BLaER1 treated with 17β-estradiol and CSF1 and Interleukin-3, amounts not matched to agents 10 nM and 100 nM (cell line): ENCODE results near the gene PI4K2A.

Experiments
- H3K27ac ChIP-seq, 11 experiments: shearing (Covaris generic); formaldehyde crosslinking; 2 replicates each; pipeline ENCODE4 v1.8.1; 2022
- H3K27me3 ChIP-seq, 11 experiments: shearing (Covaris generic); formaldehyde crosslinking; 2 replicates each; pipeline ENCODE4 v1.8.1; 2022
- H3K36me3 ChIP-seq, 11 experiments: shearing (Covaris generic); formaldehyde crosslinking; 2 replicates each; pipeline ENCODE4 v1.8.1; 2022
- H3K4me1 ChIP-seq, 10 experiments: shearing (Covaris generic); formaldehyde crosslinking; 2 replicates each; pipeline ENCODE4 v1.8.1; 2022
- H3K4me2 ChIP-seq, 11 experiments: shearing (Covaris generic); formaldehyde crosslinking; 2 replicates each; pipeline ENCODE4 v1.8.1; 2022
- H3K4me3 ChIP-seq, 10 experiments: shearing (Covaris generic); formaldehyde crosslinking; 2 replicates each; pipeline ENCODE4 v1.8.1; 2022
- H3K9ac ChIP-seq, 11 experiments: shearing (Covaris generic); formaldehyde crosslinking; 2 replicates each; pipeline ENCODE4 v1.8.1; 2022
- H3K9me3 ChIP-seq, 11 experiments: shearing (Covaris generic); formaldehyde crosslinking; replicated peaks in 1 of 11; 2 replicates each; pipeline ENCODE4 v1.8.1; 2022
- H4K20me1 ChIP-seq, 11 experiments: shearing (Covaris generic); formaldehyde crosslinking; 2 replicates each; pipeline ENCODE4 v1.8.1; 2022
- Cebpa-rat ChIP-seq, 11 experiments: shearing (Covaris generic); IDR thresholded peaks; 2 replicates each; pipeline ENCODE4 v1.8.1; 2022

Gene PI4K2A

DNA sequence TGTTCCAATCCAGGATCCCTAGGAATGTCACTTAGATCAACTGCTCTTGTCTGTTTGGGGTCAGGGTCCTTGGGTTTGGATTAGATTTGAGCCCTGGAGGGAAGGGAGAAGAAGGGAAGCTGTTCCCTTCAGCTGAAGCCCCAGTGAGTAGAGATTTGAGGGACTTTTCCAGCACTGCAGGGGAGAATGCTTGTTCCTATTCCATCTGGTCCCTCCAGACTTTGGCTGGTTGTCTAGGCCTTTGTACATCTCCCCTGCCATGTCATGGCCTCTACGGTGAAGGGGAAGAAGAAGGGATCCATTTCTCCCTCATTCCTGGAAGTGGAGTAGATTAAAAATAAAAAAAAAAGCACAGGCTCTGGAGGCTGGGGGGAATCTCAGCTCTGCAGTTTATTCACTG, 39.9 kb upstream of the PI4K2A start:
- Histone ChIP-seq H3K9ac (no peak overlapping the region), H3K4me1 (peaks cover 0 to 17% (median 11%) of the 10 kb centered on the region in 10 experiments; a peak in 15 of 20 replicates), H3K27me3 (no peaks in the 10 kb centered on the region), H3K9me3 (no peaks in the 10 kb centered on the region), H3K36me3 (no peaks in the 10 kb centered on the region), H3K4me3 (no peak overlapping the region), H3K4me2 (no peak overlapping the region), H3K27ac (no peak overlapping the region), H4K20me1 (no peaks in the 10 kb centered on the region; a peak in 1 of 22 replicates)
- TF ChIP-seq Cebpa-rat (IDR thresholded peaks at IDR 0.05) = no peak

DNA sequence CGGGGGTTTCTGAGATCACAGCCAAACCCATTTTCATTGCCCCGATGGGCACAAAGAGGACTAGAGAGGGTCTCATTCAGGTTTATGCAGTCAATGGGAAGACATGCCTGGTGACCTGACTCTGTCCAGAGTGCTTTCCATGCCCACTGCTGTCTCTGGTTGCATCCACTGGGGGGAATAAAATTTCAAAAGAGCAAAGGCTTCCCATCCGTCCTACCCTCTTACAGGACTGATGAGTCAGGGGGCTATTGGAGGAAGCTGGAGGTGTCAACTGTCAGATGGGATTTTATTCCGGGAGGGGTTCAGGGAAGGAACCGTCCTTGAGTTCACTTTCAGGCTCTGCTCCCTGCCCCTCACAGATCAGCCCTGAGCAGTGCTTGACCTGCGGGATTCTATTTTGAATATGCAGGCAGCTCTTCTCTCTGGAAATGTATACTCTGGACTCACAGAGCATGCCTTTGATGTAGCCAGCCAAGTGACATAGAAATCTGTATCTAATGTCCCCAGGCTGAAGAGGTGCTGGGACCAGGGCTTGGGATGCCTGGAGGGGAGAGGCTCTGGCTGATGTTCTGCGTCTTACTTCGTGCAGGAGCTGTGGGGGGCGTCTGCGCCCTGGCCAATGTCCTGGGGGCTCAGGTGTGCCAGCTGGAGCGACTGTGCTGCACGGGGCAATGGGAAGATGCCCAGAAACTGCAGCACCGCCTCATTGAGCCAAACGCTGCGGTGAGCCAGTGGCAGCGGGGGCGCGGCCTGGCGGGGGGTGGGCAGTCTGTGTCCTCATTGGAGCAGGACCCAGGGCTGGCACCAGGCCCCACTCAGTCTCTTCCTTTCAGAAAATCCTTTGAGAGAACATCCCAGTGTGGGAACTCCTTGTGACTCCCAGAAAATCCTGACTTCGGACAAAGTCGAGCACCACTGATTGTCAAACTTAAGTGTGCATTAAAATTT, 38.9 kb upstream of the PI4K2A start:
- H3K4me3 ChIP-seq = no peak overlapping the region

DNA sequence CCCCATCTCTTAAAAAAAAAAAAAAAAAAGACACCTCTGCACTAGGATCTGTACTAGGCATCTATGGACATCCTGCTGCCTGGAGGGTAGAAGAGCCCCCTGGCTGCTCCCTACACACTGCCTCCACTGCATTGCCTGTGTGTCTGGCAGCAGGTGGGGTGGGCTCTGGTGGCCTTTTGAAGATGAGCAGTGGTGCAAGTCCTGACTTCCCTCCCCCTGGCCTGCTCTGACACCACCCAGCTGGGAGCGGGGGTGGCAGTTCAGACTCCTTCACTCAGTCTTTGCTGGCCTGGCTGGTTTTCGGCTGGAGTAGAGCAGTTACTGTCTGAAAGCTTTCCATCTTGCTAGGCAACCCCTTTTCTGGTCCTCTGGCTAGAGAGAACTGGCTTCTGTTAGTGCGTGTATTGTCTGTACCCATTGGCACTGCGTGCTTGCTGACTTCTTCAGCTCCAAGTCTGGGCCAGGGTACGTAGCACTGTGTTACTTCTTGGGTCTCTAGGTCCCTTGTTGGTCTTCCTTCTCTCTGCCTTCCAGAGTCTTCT, 33.3 kb upstream of the PI4K2A start:
- TF ChIP-seq Cebpa-rat (IDR thresholded peaks at IDR 0.05) = no peak

More for the DNA sequence above, 38.9 kb upstream of the PI4K2A start:
- no peaks in the 10 kb centered on the region for H4K20me1 ChIP-seq
- no peaks in the 10 kb centered on the region for H3K27me3 ChIP-seq
- peaks cover 6 to 15% (median 12%) of the 10 kb centered on the region in 10 experiments; a peak in 18 of 20 replicates for H3K4me1 ChIP-seq
- no peaks in the 10 kb centered on the region for H3K9me3 ChIP-seq
- no peak overlapping the region for H3K9ac ChIP-seq
- no peak for TF ChIP-seq Cebpa-rat (IDR thresholded peaks at IDR 0.05)
- H3K36me3 ChIP-seq = no peaks in the 10 kb centered on the region
- H3K27ac ChIP-seq = no peak overlapping the region
- H3K4me2 ChIP-seq = no peak overlapping the region

DNA sequence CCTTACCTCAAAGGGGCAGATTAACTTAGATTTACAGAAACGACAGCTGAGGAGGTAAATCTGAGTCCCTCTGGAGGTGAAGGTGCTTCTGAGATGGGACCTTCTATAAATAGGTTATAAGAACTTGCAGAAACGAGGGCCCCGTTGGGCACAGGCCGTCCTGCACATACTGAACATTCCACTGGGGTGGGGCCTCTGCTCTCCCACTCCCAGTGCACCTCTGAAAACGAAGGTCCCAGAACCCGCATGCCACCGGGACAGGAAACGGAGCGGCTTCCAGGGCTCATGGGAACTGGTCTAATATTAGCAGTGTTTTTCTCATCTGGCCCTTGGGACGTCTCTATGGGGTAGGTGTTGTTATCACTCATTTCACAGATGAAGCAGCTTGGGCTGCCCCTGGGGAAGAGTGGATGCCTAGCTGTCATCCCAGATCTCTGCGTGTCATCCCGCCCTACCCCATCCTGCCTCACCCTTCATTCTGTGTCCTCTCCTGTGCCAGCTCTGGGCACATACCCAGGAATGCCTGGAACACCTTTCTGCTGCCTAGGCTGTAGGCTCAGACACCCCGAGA, 31.4 kb upstream of the PI4K2A start:
- Histone ChIP-seq H3K9me3 (no peaks in the 10 kb centered on the region), H3K27ac (peak overlapping the region in 1 of 11 experiments; percentile 14; a peak in 1 of 22 replicates), H3K36me3 (no peaks in the 10 kb centered on the region), H3K4me1 (peaks cover 12 to 62% (median 46%) of the 10 kb centered on the region in 10 experiments), H3K9ac (peak overlapping the region in 5 of 11 experiments; percentile 10 to 40 (median 26); a peak in 6 of 22 replicates), H4K20me1 (no peaks in the 10 kb centered on the region; a peak in 1 of 22 replicates), H3K4me3 (no peak overlapping the region; a peak in 1 of 20 replicates), H3K27me3 (no peaks in the 10 kb centered on the region), H3K4me2 (peak overlapping the region; percentile 21 to 91 (median 77))
- TF ChIP-seq Cebpa-rat (IDR thresholded peaks at IDR 0.05) = no peak

More for the DNA sequence above, 33.3 kb upstream of the PI4K2A start:
- no peaks in the 10 kb centered on the region for H3K36me3 ChIP-seq
- no peak overlapping the region for H3K4me3 ChIP-seq
- H4K20me1 ChIP-seq = no peaks in the 10 kb centered on the region; a peak in 1 of 22 replicates
- no peak overlapping the region for H3K9ac ChIP-seq
- no peaks in the 10 kb centered on the region for H3K27me3 ChIP-seq
- peaks cover 12 to 60% (median 46%) of the 10 kb centered on the region in 10 experiments for H3K4me1 ChIP-seq
- no peak overlapping the region for H3K27ac ChIP-seq
- peak overlapping the region; percentile 9 to 85 (median 59); a peak in 18 of 22 replicates for H3K4me2 ChIP-seq
- no peaks in the 10 kb centered on the region for H3K9me3 ChIP-seq

DNA sequence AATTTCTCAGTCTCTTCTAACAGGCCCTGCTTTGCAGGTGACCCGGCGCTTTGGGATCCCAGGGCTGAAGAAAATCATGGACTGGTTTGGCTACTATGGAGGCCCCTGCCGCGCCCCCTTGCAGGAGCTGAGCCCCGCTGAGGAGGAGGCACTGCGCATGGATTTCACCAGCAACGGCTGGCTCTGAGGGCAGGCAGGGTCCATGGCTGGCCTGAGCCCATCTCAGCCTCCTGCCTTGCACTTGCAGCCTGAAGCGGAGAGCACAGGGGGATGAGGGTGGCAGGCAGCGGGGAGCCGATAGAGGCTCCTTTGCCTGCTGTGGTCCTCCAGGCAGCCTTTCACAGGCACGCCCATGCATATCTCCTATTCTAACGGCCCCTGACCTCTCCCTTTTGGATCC, 29.0 kb upstream of the PI4K2A start:
- no peaks in the 10 kb centered on the region; a peak in 1 of 22 replicates for H4K20me1 ChIP-seq
- H3K9me3 ChIP-seq = no peaks in the 10 kb centered on the region
- no peak for TF ChIP-seq Cebpa-rat (IDR thresholded peaks at IDR 0.05)
- no peak overlapping the region for H3K4me3 ChIP-seq
- no peaks in the 10 kb centered on the region for H3K27me3 ChIP-seq
- H3K4me2 ChIP-seq = peak overlapping the region; percentile 0 to 67 (median 30); a peak in 15 of 22 replicates
- H3K4me1 ChIP-seq = peaks cover 12 to 58% (median 46%) of the 10 kb centered on the region in 10 experiments
- no peak overlapping the region for H3K27ac ChIP-seq
- H3K36me3 ChIP-seq = no peaks in the 10 kb centered on the region
- peak overlapping the region in 4 of 11 experiments; percentile 16 to 36 (median 28); a peak in 4 of 22 replicates for H3K9ac ChIP-seq

DNA sequence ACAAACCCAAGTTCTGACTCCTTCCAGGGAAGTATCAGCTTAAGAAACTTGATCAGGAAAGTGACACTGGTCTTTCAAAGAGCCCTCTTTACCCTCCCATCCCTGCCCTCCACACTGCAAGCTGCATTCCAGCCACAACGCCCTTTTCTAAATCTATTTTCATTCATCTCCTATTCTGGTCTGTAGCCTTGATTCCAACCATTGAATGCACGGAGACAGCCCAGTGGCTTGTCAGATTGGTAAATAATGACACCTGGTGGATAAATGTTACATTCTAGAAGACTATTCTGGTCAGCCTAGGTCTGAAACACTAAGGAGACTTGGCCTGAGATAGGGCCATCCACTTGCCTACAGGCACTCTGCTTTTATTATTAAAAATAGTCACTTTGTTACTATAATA, 28.1 kb upstream of the PI4K2A start:
- H3K4me1 ChIP-seq = peaks cover 9 to 49% (median 40%) of the 10 kb centered on the region in 10 experiments
- H3K4me3 ChIP-seq = no peak overlapping the region
- no peaks in the 10 kb centered on the region for H3K27me3 ChIP-seq
- no peaks in the 10 kb centered on the region for H3K9me3 ChIP-seq
- H3K27ac ChIP-seq = no peak overlapping the region
- H3K36me3 ChIP-seq = no peaks in the 10 kb centered on the region
- no peaks in the 10 kb centered on the region; a peak in 1 of 22 replicates for H4K20me1 ChIP-seq
- H3K9ac ChIP-seq = no peak overlapping the region
- no peak for TF ChIP-seq Cebpa-rat (IDR thresholded peaks at IDR 0.05)
- peak overlapping the region in 3 of 11 experiments; percentile 13 to 49 (median 40); a peak in 5 of 22 replicates for H3K4me2 ChIP-seq

DNA sequence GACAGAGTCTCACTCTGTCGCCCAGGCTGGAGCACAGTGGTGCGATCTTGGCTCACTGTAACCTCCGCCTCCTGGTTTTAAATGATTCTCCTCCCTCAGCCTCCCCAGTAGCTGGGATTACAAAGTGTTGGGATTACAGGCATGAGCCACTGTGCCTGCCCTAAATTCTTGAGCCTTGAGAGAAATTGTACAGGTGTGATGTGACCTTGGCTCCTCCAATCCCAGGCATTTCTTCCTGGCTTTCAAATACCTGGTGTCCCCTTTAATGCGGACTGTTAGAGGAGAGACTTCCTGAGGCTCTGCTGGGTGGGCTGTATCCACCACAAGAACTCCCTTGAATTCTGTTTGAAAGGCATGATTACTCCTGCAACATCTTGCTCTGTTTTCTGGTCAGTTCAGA, 22.2 kb upstream of the PI4K2A start:
- H3K4me3 ChIP-seq = no peak overlapping the region
- H3K4me2 ChIP-seq = no peak overlapping the region
- TF ChIP-seq Cebpa-rat (IDR thresholded peaks at IDR 0.05) = no peak
- no peaks in the 10 kb centered on the region for H3K4me1 ChIP-seq
- H3K9ac ChIP-seq = no peak overlapping the region
- no peaks in the 10 kb centered on the region for H3K27me3 ChIP-seq
- H3K36me3 ChIP-seq = no peaks in the 10 kb centered on the region
- no peaks in the 10 kb centered on the region for H4K20me1 ChIP-seq
- no peaks in the 10 kb centered on the region for H3K9me3 ChIP-seq
- no peak overlapping the region for H3K27ac ChIP-seq

DNA sequence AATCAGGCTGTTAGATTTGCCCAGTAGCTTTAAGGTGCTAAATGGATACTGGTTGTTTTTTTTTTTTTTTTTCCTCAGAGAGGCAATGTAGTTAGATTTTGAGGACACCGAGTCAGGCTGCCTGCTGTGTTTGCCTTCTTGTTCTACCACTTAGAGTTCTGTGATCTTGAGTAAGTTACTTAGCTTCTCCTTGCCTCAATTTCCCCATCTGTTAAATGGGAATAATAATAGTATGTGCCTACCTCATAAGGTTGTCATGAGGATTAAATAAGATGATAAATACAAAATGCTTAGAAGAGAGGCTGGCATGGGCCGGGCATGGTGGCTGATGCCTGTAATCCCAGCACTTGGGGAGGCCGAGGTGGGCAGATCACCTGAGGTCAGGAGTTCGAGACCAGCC, 21.7 kb upstream of the PI4K2A start:
- Histone ChIP-seq H3K4me1 (no peaks in the 10 kb centered on the region), H3K27ac (no peak overlapping the region), H3K4me2 (no peak overlapping the region), H3K36me3 (no peaks in the 10 kb centered on the region), H3K27me3 (no peaks in the 10 kb centered on the region), H3K9ac (no peak overlapping the region), H4K20me1 (no peaks in the 10 kb centered on the region), H3K9me3 (no peaks in the 10 kb centered on the region), H3K4me3 (no peak overlapping the region)
- no peak for TF ChIP-seq Cebpa-rat (IDR thresholded peaks at IDR 0.05)

DNA sequence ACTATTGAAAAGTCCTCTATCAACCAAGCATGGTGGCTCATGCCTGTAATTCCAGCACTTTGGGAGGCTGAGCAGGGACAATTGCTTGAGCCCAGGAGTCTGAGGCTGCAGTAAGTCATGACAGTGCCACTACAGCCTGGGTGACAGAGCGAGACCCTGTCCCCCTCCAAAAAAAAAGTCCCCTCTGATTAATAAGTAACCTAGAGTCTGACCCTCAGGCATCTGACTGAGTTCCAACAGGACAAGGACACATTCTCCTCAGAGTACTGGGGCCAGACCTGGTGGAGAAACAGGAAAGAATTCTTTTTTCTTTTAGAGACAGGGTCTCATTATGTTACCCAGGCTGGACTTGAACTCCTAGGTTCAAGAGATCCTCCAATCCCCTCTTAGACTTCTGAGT, 17.2 kb upstream of the PI4K2A start:
- Histone ChIP-seq H4K20me1 (no peaks in the 10 kb centered on the region), H3K4me2 (no peak overlapping the region), H3K4me3 (no peak overlapping the region), H3K27me3 (no peaks in the 10 kb centered on the region), H3K36me3 (no peaks in the 10 kb centered on the region), H3K4me1 (no peaks in the 10 kb centered on the region), H3K27ac (no peak overlapping the region), H3K9ac (no peak overlapping the region), H3K9me3 (no peaks in the 10 kb centered on the region)
- TF ChIP-seq Cebpa-rat (IDR thresholded peaks at IDR 0.05) = no peak
